Measurements from ENCODE around the gene XPO6. TPM values are rescaled to one million over a fixed set of nuclear protein-coding genes. Genes with fewer than 3 reads are reported as not detected.

The XPO6 gene
- total RNA-seq, 1 experiment from 2014 or later, result 112 TPM

DNA sequence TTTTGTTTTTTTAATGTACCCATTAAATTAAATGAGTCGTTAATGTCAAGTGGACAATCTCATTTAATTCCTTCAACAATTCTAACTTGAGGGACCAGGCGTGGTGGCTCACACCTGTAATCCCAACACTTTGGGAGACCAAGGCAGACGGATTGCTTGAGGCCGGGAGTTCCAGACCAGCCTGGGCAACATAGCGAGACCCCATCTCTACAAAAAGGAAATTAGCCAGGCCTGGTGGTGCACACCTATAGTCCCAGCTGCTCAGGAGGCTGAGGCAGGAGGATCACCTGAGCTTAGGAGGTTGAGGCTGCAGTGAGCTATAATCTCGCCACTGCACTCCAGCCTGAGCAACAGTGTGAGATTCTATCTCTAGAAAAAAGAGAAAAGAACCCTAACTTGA is 127.6 kb downstream of the XPO6 start:
- no peaks in the 10 kb centered on the region for H3K36me3 Mint-ChIP-seq (ENCODE audit: insufficient read depth, unreplicated experiment)
- no peaks in the 10 kb centered on the region for H3K9me3 ChIP-seq
- TF ChIP-seq, protein P1, sequence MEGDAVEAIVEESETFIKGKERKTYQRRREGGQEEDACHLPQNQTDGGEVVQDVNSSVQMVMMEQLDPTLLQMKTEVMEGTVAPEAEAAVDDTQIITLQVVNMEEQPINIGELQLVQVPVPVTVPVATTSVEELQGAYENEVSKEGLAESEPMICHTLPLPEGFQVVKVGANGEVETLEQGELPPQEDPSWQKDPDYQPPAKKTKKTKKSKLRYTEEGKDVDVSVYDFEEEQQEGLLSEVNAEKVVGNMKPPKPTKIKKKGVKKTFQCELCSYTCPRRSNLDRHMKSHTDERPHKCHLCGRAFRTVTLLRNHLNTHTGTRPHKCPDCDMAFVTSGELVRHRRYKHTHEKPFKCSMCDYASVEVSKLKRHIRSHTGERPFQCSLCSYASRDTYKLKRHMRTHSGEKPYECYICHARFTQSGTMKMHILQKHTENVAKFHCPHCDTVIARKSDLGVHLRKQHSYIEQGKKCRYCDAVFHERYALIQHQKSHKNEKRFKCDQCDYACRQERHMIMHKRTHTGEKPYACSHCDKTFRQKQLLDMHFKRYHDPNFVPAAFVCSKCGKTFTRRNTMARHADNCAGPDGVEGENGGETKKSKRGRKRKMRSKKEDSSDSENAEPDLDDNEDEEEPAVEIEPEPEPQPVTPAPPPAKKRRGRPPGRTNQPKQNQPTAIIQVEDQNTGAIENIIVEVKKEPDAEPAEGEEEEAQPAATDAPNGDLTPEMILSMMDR (IDR thresholded peaks at IDR 0.05; ENCODE audit: insufficient read depth in 1 of 2, low read depth in 1 of 2, low read length in 1 of 2, severe bottlenecking in 1 of 2, unreplicated experiment in 1 of 2), result no peak
- H3K36me3 ChIP-seq (ENCODE audit: control insufficient read depth, insufficient read depth, low read length), result no peaks in the 10 kb centered on the region
- BruUV-seq (replicated peaks), result no TSS peak
- H3K27ac Mint-ChIP-seq (ENCODE audit: unreplicated experiment), result no peak overlapping the region
- no peak overlapping the region for H3K4me3 Mint-ChIP-seq (ENCODE audit: unreplicated experiment)
- ChIA-PET CTCF (interaction anchor here (1.1 kb wide), 1 partner anchor 112 kb away, joined by 3 read pairs; no protein-coding TSS in a partner anchor), POLR2A (no interaction called here)
- no peaks in the 10 kb centered on the region for H3K4me1 Mint-ChIP-seq (ENCODE audit: low read depth, unreplicated experiment)
- no peak overlapping the region for H3K4me3 ChIP-seq (ENCODE audit: low read depth, low read length)
- no peaks in the 10 kb centered on the region for H3K27me3 ChIP-seq (replicated peaks; ENCODE audit: control insufficient read depth, insufficient read depth, low read length)
- H3K4me1 ChIP-seq, result no peaks in the 10 kb centered on the region
- no peaks in the 10 kb centered on the region for H3K27me3 Mint-ChIP-seq (ENCODE audit: insufficient read depth, unreplicated experiment)
- no peaks in the 10 kb centered on the region for H3K9me3 Mint-ChIP-seq (ENCODE audit: unreplicated experiment)
- DNase-seq, result no peak
- intact Hi-C loops (cut with micrococcal nuclease; ENCODE audit: unreplicated experiment), result no loop called here

DNA sequence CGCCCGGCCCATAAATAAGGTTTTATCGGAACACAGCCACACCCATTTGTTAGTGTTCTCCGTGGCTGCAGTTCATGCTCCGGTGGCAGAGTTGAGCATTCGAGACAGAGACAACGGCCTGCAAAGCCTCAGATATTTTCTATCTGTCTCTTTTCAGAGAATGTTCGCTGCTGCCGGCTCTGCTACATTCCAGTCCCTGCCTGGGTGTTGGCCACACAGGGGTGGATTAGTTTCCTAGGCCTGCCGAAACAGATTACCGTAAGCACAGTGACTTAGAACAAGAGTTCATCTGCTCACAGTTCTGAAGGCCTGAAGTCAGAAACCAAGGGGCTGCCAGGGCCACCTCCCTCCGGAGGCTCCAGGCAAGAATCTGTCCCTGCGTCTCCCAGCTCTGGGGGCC is 129.1 kb downstream of the XPO6 start:
- no peaks in the 10 kb centered on the region for H3K4me1 ChIP-seq
- no peak overlapping the region for H3K4me3 ChIP-seq (ENCODE audit: low read depth, low read length)
- H3K9me3 ChIP-seq, result no peaks in the 10 kb centered on the region
- TF ChIP-seq, protein P1 (IDR thresholded peaks at IDR 0.05; ENCODE audit: insufficient read depth in 1 of 2, low read depth in 1 of 2, low read length in 1 of 2, severe bottlenecking in 1 of 2, unreplicated experiment in 1 of 2), result no peak
- no TSS peak for BruUV-seq (replicated peaks)
- no peak overlapping the region for H3K27ac Mint-ChIP-seq (ENCODE audit: unreplicated experiment)
- H3K9me3 Mint-ChIP-seq (ENCODE audit: unreplicated experiment), result no peaks in the 10 kb centered on the region
- H3K27me3 Mint-ChIP-seq (ENCODE audit: insufficient read depth, unreplicated experiment), result no peaks in the 10 kb centered on the region
- ChIA-PET POLR2A (no interaction called here), CTCF (no interaction called here)
- DNase-seq, result no peak
- H3K36me3 ChIP-seq (ENCODE audit: control insufficient read depth, insufficient read depth, low read length), result no peaks in the 10 kb centered on the region
- no peaks in the 10 kb centered on the region for H3K36me3 Mint-ChIP-seq (ENCODE audit: insufficient read depth, unreplicated experiment)
- intact Hi-C loops (cut with micrococcal nuclease; ENCODE audit: unreplicated experiment), result no loop called here
- no peaks in the 10 kb centered on the region for H3K27me3 ChIP-seq (replicated peaks; ENCODE audit: control insufficient read depth, insufficient read depth, low read length)
- H3K4me1 Mint-ChIP-seq (ENCODE audit: low read depth, unreplicated experiment), result no peaks in the 10 kb centered on the region
- no peak overlapping the region for H3K4me3 Mint-ChIP-seq (ENCODE audit: unreplicated experiment)

DNA sequence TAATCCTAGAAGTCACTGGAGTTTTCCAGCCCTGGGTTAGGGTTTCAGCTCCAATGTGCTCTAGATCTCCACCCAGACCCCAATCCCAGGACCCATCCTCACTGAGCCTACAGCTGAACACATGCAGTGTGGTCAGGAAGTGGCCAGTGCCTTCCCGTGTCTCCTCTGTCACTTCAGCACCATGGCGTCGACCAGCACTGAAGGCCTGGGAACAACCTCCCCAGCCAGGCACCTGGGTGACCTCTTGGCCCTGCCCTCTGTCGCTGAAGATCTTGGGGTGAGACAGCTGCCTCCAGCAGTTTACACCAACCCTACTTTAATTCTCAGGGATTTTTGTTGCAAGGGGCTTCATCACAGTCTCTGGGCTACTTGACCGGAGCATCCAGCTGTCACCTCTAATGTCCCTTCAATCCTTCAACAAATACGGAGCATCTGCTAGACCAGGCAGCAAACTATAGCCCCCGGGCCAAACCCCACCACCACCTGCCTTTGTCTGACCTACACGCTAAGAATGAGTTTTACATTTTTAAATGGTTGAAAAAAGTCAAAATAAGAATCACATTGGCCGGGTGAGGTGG is 130.3 kb downstream of the XPO6 start:
- no peaks in the 10 kb centered on the region for H3K36me3 ChIP-seq (ENCODE audit: control insufficient read depth, insufficient read depth, low read length)
- no peaks in the 10 kb centered on the region for H3K27me3 Mint-ChIP-seq (ENCODE audit: insufficient read depth, unreplicated experiment)
- no TSS peak for BruUV-seq (replicated peaks)
- no peaks in the 10 kb centered on the region for H3K27me3 ChIP-seq (replicated peaks; ENCODE audit: control insufficient read depth, insufficient read depth, low read length)
- no peaks in the 10 kb centered on the region for H3K4me1 Mint-ChIP-seq (ENCODE audit: low read depth, unreplicated experiment)
- DNase-seq, result no peak
- no peak overlapping the region for H3K27ac Mint-ChIP-seq (ENCODE audit: unreplicated experiment)
- H3K4me3 Mint-ChIP-seq (ENCODE audit: unreplicated experiment), result no peak overlapping the region
- TF ChIP-seq, protein P1 (IDR thresholded peaks at IDR 0.05; ENCODE audit: insufficient read depth in 1 of 2, low read depth in 1 of 2, low read length in 1 of 2, severe bottlenecking in 1 of 2, unreplicated experiment in 1 of 2), result no peak
- H3K4me3 ChIP-seq (ENCODE audit: low read depth, low read length), result no peak overlapping the region
- intact Hi-C loops (cut with micrococcal nuclease; ENCODE audit: unreplicated experiment), result no loop called here
- no peaks in the 10 kb centered on the region for H3K4me1 ChIP-seq
- ChIA-PET CTCF (no interaction called here), POLR2A (no interaction called here)
- H3K9me3 Mint-ChIP-seq (ENCODE audit: unreplicated experiment), result no peaks in the 10 kb centered on the region
- H3K9me3 ChIP-seq, result no peaks in the 10 kb centered on the region
- no peaks in the 10 kb centered on the region for H3K36me3 Mint-ChIP-seq (ENCODE audit: insufficient read depth, unreplicated experiment)

All from Caco-2 (cell line).